ENCODE measurements around the gene FAM25A. TPM values are rescaled to one million over a fixed set of nuclear protein-coding genes. Genes with fewer than 3 reads are reported as not detected.

Gene FAM25A
- total RNA-seq, 2 experiments from 2014 or later = not detected

- Mint-ChIP-seq H3K27me3 (no peaks in the 10 kb centered on the region), H3K4me3 (no peak overlapping the region), H3K4me1 (no peaks in the 10 kb centered on the region), H3K27ac (no peak overlapping the region), H3K9me3 (ENCODE audit: low read depth) (no peaks in the 10 kb centered on the region), H3K36me3 (ENCODE audit: low read depth) (peaks cover 44% of the 10 kb centered on the region)
- CTCF ChIA-PET = interaction anchor here (0.7 kb wide), 1 partner anchor 17 kb away, joined by 3 read pairs; no protein-coding TSS in a partner anchor
- ATAC-seq (no peak), DNase-seq (no peak)
- intact Hi-C loops (cut with DNase I, micrococcal nuclease) = no loop called here
- POLR2A ChIA-PET = no interaction called here
Measured at GRCh38 chr10:87068281-87068680, 48.2 kb downstream of the FAM25A start.

- Mint-ChIP-seq H3K4me3 (no peak overlapping the region), H3K36me3 (ENCODE audit: low read depth) (peaks cover 25% of the 10 kb centered on the region), H3K9me3 (ENCODE audit: low read depth) (no peaks in the 10 kb centered on the region), H3K27ac (no peak overlapping the region), H3K27me3 (no peaks in the 10 kb centered on the region), H3K4me1 (peaks cover 6% of the 10 kb centered on the region)
- no peak for ATAC-seq
- ChIA-PET POLR2A (no interaction called here), CTCF (interaction anchor here (0.6 kb wide), 1 partner anchor 145 kb away, joined by 3 read pairs; no protein-coding TSS in a partner anchor)
- no peak for DNase-seq
- intact Hi-C loops (cut with DNase I, micrococcal nuclease) = no loop called here
Measured at GRCh38 chr10:87072449-87072848, 52.4 kb downstream of the FAM25A start.

Other genes starting within 250 kb of the FAM25A start
- gene MMRN2, start 62.7 kb upstream of the FAM25A start, total RNA-seq = not detected
- not detected for gene SNCG, start 61.7 kb upstream of the FAM25A start, total RNA-seq
- not detected for gene ADIRF, start 51.8 kb upstream of the FAM25A start, total RNA-seq
- gene GLUD1, start 74.5 kb downstream of the FAM25A start, total RNA-seq = 100 to 1,000 TPM in 1 of 2 experiments, 10 to 100 TPM in 1; 98.4 to 125 TPM
- 10 to 100 TPM; 29.7 to 29.9 TPM for gene SHLD2, start 74.9 kb downstream of the FAM25A start, total RNA-seq
- under 1 TPM; 0.39 to 0.64 TPM for gene NUTM2A, start 205.2 kb downstream of the FAM25A start, total RNA-seq

Measured in activated CD4-positive, alpha-beta T cell treated with anti-CD3 and anti-CD28 coated beads for 36 hours (primary cell).